ENCODE measurements around the gene NKAIN2.

Gene NKAIN2

DNA sequence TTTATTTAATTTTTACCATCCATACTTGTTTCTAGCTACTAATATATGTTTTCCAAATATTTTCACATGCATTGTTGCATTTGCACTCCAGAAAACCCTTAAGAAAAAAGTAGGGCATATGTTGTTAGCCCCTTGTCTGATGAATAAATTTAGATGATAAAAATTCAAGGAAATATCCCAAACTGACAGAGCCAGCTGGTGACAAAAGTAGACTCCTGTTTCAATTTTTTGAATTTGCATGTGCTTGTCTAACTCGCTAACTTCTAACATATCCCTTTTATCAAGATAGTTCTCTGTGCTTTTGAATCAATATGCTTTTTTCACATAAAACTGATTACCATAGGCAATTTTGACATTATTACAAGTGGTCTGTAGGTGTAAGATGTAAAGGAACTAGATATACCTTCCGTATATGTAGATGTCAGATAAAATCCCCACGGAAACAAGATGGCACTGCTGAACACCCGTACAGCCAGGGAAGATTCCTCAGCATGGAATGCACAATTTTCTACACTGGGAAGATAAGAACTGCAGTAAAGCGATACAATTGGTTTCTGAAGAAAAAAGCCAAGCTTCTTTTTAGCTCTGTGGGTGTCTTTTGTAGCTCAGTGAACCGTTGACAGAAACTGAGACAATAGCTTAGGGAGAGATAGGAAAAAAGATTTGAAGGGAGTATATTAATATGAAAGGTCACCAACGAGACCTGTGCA lies 721.0 kb downstream of the NKAIN2 start:
- H3K27ac ChIP-seq, result no peak overlapping the region
- TF ChIP-seq ZFX (IDR thresholded peaks at IDR 0.05), result no peak
- TF ChIP-seq, protein P1, sequence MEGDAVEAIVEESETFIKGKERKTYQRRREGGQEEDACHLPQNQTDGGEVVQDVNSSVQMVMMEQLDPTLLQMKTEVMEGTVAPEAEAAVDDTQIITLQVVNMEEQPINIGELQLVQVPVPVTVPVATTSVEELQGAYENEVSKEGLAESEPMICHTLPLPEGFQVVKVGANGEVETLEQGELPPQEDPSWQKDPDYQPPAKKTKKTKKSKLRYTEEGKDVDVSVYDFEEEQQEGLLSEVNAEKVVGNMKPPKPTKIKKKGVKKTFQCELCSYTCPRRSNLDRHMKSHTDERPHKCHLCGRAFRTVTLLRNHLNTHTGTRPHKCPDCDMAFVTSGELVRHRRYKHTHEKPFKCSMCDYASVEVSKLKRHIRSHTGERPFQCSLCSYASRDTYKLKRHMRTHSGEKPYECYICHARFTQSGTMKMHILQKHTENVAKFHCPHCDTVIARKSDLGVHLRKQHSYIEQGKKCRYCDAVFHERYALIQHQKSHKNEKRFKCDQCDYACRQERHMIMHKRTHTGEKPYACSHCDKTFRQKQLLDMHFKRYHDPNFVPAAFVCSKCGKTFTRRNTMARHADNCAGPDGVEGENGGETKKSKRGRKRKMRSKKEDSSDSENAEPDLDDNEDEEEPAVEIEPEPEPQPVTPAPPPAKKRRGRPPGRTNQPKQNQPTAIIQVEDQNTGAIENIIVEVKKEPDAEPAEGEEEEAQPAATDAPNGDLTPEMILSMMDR (conservative IDR thresholded peaks at IDR 0.05), result no peak

GRCh38 chr6:124530926-124531325 lies 727.3 kb downstream of the NKAIN2 start:
- no peak overlapping the region for H3K27ac ChIP-seq
- TF ChIP-seq, protein P1 (conservative IDR thresholded peaks at IDR 0.05), result no peak
- TF ChIP-seq ZFX (IDR thresholded peaks at IDR 0.05), result no peak

- no peak overlapping the region for H3K27ac ChIP-seq
- TF ChIP-seq, protein P1 (conservative IDR thresholded peaks at IDR 0.05), result no peak
- TF ChIP-seq ZFX (IDR thresholded peaks at IDR 0.05), result no peak
Measured at GRCh38 chr6:124535299-124535698, 731.6 kb downstream of the NKAIN2 start.

DNA sequence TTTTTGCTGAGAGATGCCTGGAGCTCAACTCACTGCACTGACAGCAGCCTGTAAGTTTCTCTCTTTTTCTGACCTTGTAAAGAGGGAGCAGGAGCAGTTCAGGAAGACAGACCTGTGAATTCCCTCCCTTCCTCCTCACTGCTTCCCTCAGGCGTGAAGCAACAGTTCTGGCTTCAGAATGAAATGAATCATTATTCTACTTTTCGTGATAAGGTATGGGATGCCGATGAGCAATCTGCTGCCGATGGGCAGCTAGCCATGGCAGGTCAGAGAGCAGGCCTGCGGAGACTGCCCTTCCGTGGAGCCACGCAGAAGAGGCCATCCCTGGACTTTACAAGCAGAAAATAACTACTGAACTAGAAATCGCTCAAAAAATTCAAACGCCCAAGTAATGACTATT lies 732.1 kb downstream of the NKAIN2 start:
- H3K27ac ChIP-seq, result no peak overlapping the region
- no peak for TF ChIP-seq ZFX (IDR thresholded peaks at IDR 0.05)
- TF ChIP-seq, protein P1 (conservative IDR thresholded peaks at IDR 0.05), result no peak

- H3K27ac ChIP-seq, result no peak overlapping the region
- TF ChIP-seq ZFX (IDR thresholded peaks at IDR 0.05), result no peak
- TF ChIP-seq, protein P1 (conservative IDR thresholded peaks at IDR 0.05), result no peak
Measured at GRCh38 chr6:124536157-124536841, 732.6 kb downstream of the NKAIN2 start.

DNA sequence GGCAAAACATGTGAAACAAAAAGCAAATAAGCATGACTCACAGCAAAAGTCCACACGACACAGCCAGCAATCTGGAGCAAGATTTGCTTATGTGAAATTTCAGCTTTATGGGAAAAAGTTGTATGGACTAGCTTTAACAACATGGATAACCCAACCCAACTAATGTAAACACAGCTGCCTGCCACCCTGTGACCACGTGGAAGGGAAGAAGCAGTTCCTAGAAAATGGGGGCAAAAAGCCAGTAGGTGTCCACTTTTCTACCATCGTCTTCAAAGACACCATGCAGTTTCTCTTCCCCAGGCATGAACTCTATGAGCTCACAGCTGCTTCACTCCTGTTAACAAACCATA lies 733.2 kb downstream of the NKAIN2 start:
- no peak overlapping the region for H3K27ac ChIP-seq
- TF ChIP-seq, protein P1 (conservative IDR thresholded peaks at IDR 0.05), result no peak
- no peak for TF ChIP-seq ZFX (IDR thresholded peaks at IDR 0.05)

DNA sequence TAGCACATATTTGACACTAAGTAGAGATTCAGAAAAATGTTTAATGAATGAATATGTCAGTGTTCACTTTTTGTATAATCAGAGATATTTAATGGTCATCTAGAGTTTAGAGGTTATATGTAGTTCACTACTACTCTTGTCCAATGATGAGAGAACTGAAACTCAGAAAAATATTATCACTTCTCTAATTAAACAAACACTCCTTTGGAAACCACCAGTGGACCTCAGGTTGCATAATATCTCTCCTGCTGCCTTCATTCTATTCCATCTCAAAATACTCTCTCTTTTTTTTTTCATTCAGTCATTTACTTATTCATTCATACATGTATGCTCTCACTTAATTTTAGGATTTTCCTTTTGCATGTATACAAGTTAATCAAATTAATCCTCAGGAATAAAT lies 735.4 kb downstream of the NKAIN2 start:
- no peak overlapping the region for H3K27ac ChIP-seq
- TF ChIP-seq, protein P1 (conservative IDR thresholded peaks at IDR 0.05), result no peak
- TF ChIP-seq ZFX (IDR thresholded peaks at IDR 0.05), result no peak

Measured in C4-2B (cell line).